AG10803 (cell line): ENCODE data around the gene TMEM79.
"Not testable (repeated sequence)": the region's sequence is repeated elsewhere in the genome, so short reads cannot be mapped to it uniquely, and the experiment has no call there.

Source experiments
- DNase-seq: peaks from one replicate; pipeline ENCODE4 v3.0.0; 2010; ENCODE audit warnings: low read depth
- H3K4me3 ChIP-seq: 2 replicates; pipeline ENCODE4 v1.5.1; 2011; ENCODE audit warnings: mild to moderate bottlenecking, low read length, control low read depth
- TF ChIP-seq, protein P1 (sequence below): conservative IDR thresholded peaks from 2 replicates; pipeline ENCODE4 v1.5.1; 2011; ENCODE audit warnings: mild to moderate bottlenecking, low read length, control low read depth, inconsistent platforms

Gene TMEM79

DNA sequence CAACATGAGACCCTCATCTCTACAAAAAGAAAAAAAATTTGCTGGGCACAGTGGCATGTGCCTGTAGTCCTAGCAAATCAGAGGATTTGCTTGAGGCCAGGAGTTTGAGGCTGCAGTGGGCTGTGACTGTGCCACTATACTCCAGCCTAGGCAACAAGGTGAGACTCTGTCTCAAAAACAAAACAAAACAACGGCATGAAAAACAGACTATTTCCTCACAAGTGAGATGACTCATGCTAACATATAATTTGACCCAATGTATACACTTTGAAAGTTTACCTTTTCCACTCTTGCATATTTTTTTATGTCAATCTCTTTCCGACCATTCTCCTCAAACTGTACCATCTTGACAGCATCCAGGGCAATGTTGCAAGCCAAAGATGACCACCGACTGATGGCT is 36.4 kb downstream of the TMEM79 start:
- no peak overlapping the region for H3K4me3 ChIP-seq
- DNase-seq, result no peak
- TF ChIP-seq, protein P1, sequence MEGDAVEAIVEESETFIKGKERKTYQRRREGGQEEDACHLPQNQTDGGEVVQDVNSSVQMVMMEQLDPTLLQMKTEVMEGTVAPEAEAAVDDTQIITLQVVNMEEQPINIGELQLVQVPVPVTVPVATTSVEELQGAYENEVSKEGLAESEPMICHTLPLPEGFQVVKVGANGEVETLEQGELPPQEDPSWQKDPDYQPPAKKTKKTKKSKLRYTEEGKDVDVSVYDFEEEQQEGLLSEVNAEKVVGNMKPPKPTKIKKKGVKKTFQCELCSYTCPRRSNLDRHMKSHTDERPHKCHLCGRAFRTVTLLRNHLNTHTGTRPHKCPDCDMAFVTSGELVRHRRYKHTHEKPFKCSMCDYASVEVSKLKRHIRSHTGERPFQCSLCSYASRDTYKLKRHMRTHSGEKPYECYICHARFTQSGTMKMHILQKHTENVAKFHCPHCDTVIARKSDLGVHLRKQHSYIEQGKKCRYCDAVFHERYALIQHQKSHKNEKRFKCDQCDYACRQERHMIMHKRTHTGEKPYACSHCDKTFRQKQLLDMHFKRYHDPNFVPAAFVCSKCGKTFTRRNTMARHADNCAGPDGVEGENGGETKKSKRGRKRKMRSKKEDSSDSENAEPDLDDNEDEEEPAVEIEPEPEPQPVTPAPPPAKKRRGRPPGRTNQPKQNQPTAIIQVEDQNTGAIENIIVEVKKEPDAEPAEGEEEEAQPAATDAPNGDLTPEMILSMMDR, result no peak

DNA sequence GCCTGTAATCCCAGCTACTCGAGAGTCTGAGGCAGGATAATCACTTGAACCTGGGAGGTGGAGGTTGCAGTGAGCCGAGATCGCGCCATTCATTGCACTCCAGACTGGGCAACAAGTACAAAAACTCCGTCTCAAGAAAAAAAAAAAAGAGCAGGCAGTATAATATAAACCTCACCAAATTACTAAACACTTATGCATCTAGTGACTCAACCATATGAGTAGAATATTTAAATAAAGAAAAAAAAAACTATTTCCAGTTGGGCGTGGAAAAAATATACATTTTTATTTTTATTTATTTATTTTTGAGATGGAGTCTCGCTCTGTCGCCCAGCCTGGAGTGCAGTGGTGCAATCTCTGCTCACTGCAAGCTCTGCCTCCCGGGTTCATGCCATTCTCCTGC is 39.1 kb downstream of the TMEM79 start:
- DNase-seq, H3K4me3 ChIP-seq: not testable (repeated sequence)

DNA sequence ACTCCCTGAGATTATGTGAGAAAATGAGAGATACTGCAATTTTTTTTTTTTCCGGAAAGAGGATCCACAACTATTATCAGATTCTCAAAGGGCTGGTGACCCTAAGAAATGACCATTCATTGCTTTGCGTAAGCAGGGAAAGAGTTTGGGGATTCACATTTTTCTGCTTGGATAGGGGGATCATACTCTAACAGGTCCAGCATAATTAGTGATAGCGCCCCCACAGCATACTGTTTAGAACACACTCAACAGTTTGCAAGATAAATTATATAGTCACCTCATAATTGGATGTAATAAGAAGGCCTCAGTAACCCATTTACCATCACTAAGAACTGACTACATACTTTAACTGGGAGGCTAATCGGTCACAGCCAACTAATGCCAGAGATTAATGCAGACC is 52.1 kb downstream of the TMEM79 start:
- peak overlapping the region; percentile 95 for H3K4me3 ChIP-seq
- no peak for DNase-seq
- TF ChIP-seq, protein P1, result no peak

DNA sequence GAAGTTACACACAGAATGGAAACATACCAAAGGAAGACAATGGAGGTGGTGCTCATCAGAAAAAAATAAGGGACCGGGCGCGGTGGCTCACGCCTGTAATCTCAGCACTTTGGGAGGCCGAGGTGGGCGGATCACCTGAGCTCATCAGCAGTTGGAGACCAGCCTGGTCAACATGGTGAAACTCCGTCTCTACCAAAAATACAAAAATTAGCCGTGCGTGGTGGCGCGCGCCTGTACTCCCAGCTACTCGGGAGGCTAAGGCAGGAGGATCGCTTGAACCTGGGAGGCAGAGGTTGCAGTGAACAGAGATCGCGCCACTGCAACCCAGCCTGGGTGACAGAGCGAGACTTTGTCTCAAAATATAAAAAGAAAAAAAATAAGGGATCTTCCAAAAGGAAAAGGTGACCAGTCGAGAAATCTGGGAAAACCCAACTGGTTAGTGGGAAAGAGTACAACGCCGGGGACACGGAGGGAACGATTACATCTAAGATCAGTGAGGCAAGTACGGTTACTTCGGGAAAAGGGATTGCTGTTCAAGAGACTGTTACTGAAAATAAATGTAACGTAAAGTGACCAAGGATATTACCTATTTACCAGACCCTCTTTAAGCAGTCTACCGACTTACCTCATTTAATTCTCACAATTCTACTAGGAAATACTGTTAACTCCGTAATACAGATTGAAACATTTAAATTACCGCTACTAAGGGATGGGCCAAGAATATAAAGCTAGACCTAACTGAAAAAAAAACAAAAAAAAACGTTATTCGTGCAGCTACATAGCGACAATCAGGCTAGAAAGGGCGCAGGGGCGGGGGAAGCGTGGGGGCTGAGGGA is 53.1 kb downstream of the TMEM79 start:
- no peak for DNase-seq
- H3K4me3 ChIP-seq, result peak overlapping the region; percentile 95

DNA sequence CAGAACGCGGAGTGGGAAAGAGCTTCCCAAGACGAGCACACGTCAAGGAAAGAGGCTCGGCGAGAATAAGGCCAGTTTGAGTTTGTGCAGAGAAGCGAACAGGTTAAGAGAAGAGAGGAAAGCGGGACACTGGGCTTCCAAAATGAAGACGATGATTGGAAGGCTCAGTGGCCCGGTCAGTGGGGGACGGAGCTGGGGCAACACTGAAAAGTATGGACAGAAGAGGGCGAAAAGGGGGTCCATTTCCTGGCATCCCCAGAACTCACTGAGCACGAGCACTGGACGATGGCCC is 53.7 kb downstream of the TMEM79 start:
- DNase-seq, result no peak
- H3K4me3 ChIP-seq, result peak overlapping the region; percentile 95
- TF ChIP-seq, protein P1, result no peak

More for the DNA sequence above, 53.1 kb downstream of the TMEM79 start:
- TF ChIP-seq, protein P1, result no peak

GRCh38 chr1:156338180-156338976 is 54.3 kb downstream of the TMEM79 start, which contains the start of the genes CCT3 and TSACC:
CCT3 (minus strand) TSS chr1:156338292; CDS start chr1:156338184, 108 bp downstream.
TSACC (plus strand) TSS chr1:156338526; CDS start chr1:156339758, 1,232 bp downstream.
- H3K4me3 ChIP-seq, result peak within 1 kb of the TSS; percentile 95
- DNase-seq, result peak; percentile 100
- TF ChIP-seq, protein P1, result 0 out of 2 replicates have a peak, but pooled peaks have one; percentile 5
